GM18909 (cell line): ENCODE results near the gene PHLDA1.

Experiments used
- ATAC-seq: cut with Tn5 transposase; IDR thresholded peaks from one replicate; pipeline ENCODE4 v1.9.1; 2021; ENCODE audit warnings: mild to moderate bottlenecking; ENCODE audit not compliant: unreplicated experiment, poor library complexity

Gene PHLDA1

GRCh38 chr12:76031414-76032042, at the start of gene PHLDA1:
TSS of gene PHLDA1 (minus strand) at chr12:76031776.
- peak; percentile 89 for ATAC-seq

DNA sequence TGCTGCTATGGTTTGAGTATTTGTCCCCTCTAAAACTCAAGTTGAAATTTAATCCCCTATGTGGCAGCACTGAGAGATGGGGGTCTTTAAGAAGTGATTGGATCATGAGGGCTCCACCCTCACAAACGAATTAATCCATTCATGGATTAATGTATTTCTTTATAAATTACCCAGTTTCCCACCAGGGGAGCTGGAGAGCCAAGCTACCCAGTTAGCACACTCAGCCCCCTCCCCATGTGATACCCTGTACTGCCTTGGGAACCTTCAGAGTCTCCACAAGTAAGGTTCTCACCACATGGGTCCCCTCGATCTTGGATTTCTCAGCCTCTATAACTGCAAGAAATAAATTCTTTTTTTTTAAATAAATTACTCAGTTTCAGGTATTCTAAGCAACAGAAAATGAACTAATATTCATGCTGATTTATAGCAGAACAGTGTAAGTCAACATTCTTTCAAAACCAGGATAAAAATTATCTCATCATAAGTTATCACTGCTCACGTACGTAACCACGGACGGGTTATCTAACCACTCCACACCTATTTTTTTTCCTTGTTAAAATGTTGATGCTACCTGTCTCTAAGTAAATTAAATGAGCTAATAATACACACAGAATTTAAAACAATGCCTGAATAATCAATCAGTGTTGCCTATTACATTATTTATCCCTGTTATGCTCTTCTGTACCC, 49.3 kb upstream of the PHLDA1 start:
- ATAC-seq: no peak

DNA sequence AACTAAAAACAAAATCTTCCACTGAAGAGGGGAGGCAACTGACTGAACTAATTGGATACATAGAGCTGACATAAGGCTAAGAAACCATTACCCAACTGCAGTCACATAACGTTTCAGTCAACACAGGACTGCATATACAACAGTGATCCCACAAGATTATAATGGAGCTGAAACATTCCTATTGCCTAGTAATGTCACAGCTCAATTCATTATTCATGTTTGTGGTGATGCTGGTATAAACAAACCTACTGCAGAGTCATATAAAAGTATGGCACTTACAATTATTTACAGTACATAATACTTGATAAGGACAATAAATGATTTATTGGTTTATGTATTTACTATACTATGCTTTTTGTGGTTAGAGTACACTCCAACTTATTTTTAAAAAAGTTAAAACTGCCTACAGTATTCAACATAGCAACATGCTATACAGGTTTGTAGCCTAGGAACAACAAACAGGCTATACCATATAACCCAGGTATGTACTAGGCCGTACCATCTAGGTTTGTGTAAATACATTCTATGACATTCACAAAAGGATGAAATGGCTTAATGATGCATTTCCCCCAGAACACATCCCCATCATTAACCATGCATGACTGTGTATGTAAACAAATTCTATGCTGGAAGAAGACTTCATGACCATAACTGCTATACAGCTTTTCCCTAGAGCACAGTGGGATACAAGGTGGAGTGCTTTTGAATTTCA, 48.6 kb upstream of the PHLDA1 start:
- no peak for ATAC-seq

DNA sequence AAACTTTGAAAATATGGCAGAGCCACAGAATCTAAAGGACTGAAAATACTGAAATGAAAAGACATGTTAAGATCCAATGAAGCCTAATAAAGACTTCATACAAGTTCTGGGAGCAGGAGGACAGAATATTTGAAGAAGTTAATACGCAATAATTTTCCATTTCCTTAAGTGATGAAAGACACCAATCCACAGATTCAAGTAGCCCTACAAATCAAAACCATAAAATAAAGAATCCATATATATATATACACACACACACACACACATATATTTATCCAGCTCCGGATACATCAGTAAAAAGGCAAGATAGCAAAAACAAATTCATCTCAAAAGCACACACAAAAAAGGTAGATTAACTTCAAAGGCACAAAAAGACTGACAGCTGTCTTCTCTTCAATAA, 47.2 kb upstream of the PHLDA1 start:
- no peak for ATAC-seq

GRCh38 chr12:76075448-76075847, 43.9 kb upstream of the PHLDA1 start:
- ATAC-seq: no peak

DNA sequence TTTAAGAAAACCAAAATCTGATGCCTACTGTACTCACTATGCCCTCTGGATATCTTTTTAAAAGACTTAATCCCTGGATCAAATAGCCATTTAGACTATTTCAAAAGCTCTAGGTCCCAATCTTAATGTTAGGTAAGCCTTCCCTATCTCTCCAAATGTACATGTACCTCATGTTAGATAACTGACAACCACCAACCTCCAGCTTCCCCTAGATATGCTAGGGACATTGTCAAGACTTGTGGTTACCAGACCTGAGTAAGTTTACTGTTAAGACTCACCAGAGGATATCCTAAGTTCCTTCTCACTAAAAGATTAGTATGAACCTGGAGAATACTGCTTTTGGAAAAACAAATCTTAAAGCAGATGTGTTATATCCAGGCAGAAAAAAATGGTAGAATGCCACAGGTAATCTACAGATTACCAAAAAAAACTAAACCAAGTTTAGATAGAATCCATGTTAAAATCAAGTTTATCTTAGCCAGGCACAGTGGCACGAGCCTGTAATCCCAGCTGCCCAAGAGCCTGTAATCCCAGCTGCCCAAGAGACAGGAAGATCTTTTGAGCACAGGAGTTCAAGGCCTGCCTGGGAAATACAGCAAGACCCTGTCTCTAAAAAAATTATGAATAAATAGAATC, 43.2 kb upstream of the PHLDA1 start:
- peak; percentile 45 for ATAC-seq

- ATAC-seq: no peak
These were observed 42.0 kb upstream of the PHLDA1 start for GRCh38 chr12:76073561-76073960.

- ATAC-seq: no peak
These were observed 41.0 kb upstream of the PHLDA1 start for GRCh38 chr12:76072568-76072967.

DNA sequence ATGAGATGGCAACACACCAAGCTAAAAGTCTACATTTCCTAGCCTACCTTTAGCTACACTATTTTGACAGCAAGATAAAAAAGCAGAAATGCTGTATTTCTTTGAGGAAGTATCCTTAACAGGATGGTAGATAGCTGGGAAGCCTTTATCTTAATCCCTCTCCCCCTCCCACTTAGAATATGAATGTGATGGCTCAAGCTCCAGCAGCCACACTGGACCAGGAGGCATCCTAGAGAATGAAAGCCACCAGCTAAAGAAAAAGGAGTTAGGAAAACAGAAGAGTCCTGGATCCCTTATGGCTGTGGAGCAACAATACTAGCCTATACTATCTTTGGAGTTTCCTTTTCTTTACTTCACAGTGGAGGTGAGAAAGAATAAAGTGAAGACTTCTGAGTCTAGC, 37.8 kb upstream of the PHLDA1 start:
- no peak for ATAC-seq

GRCh38 chr12:76065917-76066316, 34.3 kb upstream of the PHLDA1 start:
- no peak for ATAC-seq

- no peak for ATAC-seq
These were observed 33.3 kb upstream of the PHLDA1 start for GRCh38 chr12:76064904-76065303.

- ATAC-seq: no peak
These were observed 28.5 kb upstream of the PHLDA1 start for GRCh38 chr12:76060111-76060510.

GRCh38 chr12:76057326-76057725, 25.8 kb upstream of the PHLDA1 start:
- no peak for ATAC-seq

GRCh38 chr12:76055393-76055792, 23.8 kb upstream of the PHLDA1 start:
- ATAC-seq: no peak

- ATAC-seq: no peak
These were observed 18.1 kb upstream of the PHLDA1 start for GRCh38 chr12:76049575-76050251.

DNA sequence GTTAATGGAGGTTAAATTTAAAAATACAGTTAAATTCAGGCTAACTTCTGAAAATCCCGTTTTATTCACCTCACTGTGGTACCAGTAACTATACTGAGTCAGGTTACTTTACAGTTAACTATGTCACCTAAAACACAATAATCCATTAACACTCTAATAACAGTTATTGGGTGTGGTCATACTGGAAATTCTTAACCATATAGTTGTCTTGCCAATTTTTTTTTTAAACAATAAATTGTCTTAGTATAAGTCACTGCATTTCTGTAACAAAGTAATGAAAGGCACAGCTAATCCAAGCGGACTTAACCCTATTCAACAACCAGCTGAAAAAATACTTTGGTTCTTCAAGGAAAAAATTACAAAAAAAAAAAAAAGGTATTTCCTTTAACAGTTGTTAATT, 16.2 kb upstream of the PHLDA1 start:
- no peak for ATAC-seq

DNA sequence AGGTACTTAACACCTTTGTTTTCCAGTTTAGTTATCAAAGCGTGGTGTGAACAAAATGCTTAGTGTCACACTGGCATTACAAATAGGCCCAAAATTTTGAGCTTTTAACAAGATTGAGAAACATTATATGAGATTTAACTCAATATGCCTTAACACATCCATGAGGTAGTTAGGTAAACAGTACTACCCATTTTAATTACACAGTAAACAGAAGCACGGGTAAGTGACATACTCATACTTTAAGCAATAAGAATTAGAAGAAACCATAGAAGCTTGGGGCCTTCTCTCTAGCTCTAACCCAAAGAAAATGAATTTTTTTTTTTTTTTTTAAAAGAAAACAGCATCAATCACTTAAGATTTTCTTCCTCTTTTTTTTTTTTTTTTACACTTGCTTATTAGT, 15.5 kb upstream of the PHLDA1 start:
- no peak for ATAC-seq

DNA sequence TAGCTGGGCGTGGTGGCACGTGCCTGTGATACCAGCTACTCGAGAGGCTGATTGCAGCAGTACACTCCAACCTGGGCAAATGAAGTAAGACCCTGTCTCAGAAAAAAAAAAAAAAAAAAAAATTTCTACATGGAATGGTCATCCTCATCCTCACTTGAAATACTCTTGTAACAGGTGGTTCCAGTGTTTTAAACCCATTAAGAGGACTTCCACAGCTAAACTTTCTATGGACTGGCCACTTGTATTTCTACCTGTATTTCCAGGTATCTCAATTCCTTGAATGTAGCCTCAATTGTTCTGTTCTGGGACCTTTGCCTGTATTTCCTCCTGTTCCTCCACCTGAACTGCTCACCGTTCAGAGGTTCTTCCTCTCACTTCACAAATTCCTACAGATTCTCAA, 11.8 kb upstream of the PHLDA1 start:
- ATAC-seq: no peak

DNA sequence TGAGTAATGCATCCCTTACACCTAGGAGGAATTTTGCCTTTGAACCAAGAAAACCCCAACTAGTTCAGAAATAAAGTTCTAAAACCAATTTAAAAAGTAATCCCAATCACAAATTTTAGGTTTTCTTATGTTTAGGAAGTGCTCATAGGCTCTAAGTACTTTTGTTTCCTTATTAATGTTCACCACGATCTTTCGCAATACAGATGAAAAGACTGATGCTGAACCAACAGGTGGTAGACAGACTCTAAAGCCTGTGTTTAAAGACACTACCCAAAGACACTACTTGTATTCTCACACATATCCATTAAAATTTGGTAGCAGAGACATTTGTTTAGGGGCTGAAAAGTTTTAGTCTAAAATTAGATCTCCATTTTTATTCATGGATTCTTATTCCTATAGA, 10.6 kb upstream of the PHLDA1 start:
- ATAC-seq: no peak

DNA sequence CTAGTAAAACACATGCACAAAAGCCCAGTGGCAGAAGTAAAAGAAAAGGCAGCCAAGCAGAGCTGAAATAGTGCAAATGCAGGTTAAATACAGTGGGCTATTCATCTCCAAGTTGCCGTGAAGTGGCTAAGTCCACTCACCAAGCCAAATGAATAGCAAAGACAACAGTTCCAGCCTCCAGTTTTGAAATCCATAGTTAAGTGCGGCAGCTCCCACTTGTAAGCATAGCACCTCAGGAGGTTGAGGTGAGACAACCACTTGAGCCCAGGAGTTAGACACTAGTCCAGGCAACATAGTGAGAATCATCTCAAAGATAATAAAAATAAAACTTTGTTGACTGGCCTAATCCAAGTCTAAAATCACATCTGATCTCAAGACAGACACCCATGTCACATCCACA, 9.8 kb upstream of the PHLDA1 start:
- no peak for ATAC-seq

DNA sequence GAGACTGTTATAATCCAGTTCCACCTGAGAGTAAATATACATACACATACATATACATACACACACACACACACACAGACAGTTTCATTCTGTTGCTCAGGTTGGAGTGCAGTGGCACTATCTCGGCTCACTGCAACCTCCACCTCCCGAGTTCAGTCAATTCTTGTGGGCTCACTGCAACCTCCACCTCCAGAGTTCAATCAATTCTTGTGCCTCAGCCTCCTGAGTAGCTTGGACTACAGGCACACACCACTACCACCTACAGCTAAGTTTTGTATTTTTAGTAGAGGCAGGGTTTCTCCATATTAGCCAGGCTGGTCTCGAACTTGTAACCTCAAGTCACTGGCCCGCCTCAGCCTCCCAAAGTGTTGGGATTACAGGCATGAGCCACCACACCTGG, 8.9 kb upstream of the PHLDA1 start:
- no peak for ATAC-seq
